Osteocyte (in vitro differentiated cells): ENCODE results near the gene GDF3. TPM values are rescaled to one million over a fixed set of nuclear protein-coding genes. Genes with fewer than 3 reads are reported as not detected.

Experiments
- DNase-seq: peaks from one replicate; pipeline ENCODE4 v3.0.0; 2021; ENCODE audit warnings: mixed read lengths; ENCODE audit not compliant: unreplicated experiment; ENCODE audit errors: extremely low spot score
- H3K27ac Mint-ChIP-seq: one replicate; pipeline ENCODE4 v1.8.0; 2021; ENCODE audit warnings: mild to moderate bottlenecking, mixed read lengths; ENCODE audit not compliant: unreplicated experiment
- H3K27me3 Mint-ChIP-seq: one replicate; pipeline ENCODE4 v1.8.0; 2021; ENCODE audit warnings: mixed read lengths; ENCODE audit not compliant: unreplicated experiment
- H3K36me3 Mint-ChIP-seq: one replicate; pipeline ENCODE4 v1.8.0; 2021; ENCODE audit warnings: mixed read lengths; ENCODE audit not compliant: unreplicated experiment
- H3K4me1 Mint-ChIP-seq: one replicate; pipeline ENCODE4 v1.8.0; 2021; ENCODE audit warnings: mixed read lengths; ENCODE audit not compliant: unreplicated experiment
- H3K4me3 Mint-ChIP-seq: one replicate; pipeline ENCODE4 v1.8.0; 2021; ENCODE audit warnings: mild to moderate bottlenecking, moderate library complexity, mixed read lengths; ENCODE audit not compliant: unreplicated experiment
- H3K9me3 Mint-ChIP-seq: one replicate; pipeline ENCODE4 v1.8.0; 2021; ENCODE audit warnings: mixed read lengths; ENCODE audit not compliant: unreplicated experiment
- CTCF ChIP-seq: fragments of 200-600 bp; sonication (generic); IDR thresholded peaks from 2 replicates; pipeline ENCODE4 v1.5.0; 2021; ENCODE audit warnings: antibody characterized with exemption, mild to moderate bottlenecking, moderate library complexity
- total RNA-seq: library from RNA; stranded (reverse); gene quantifications from 2 replicates; pipeline ENCODE4 v1.2.1, GENCODE V29; 2021

GDF3 gene
- total RNA-seq, 1 donor from 2014 or later = not detected

GRCh38 chr12:7668171-7668570 lies 27.4 kb downstream of the GDF3 start:
- no peak for TF ChIP-seq CTCF
- Mint-ChIP-seq H3K27me3 (no peaks in the 10 kb centered on the region), H3K27ac (no peak overlapping the region), H3K36me3 (no peaks in the 10 kb centered on the region), H3K4me1 (no peaks in the 10 kb centered on the region), H3K9me3 (no peaks in the 10 kb centered on the region), H3K4me3 (no peak overlapping the region)
- no peak for DNase-seq

- Mint-ChIP-seq H3K9me3 (no peaks in the 10 kb centered on the region), H3K27me3 (no peaks in the 10 kb centered on the region), H3K4me3 (no peak overlapping the region), H3K27ac (no peak overlapping the region), H3K4me1 (no peaks in the 10 kb centered on the region), H3K36me3 (no peaks in the 10 kb centered on the region)
- peak; percentile 15 for TF ChIP-seq CTCF
- no peak for DNase-seq
Measured at GRCh38 chr12:7667125-7667524, 28.4 kb downstream of the GDF3 start.

GRCh38 chr12:7666595-7666994 lies 29.0 kb downstream of the GDF3 start:
- no peak for DNase-seq
- Mint-ChIP-seq H3K4me1 (no peaks in the 10 kb centered on the region), H3K27me3 (no peaks in the 10 kb centered on the region), H3K4me3 (no peak overlapping the region), H3K9me3 (no peaks in the 10 kb centered on the region), H3K27ac (no peak overlapping the region), H3K36me3 (no peaks in the 10 kb centered on the region)
- no peak for TF ChIP-seq CTCF

GRCh38 chr12:7661741-7662140 lies 33.8 kb downstream of the GDF3 start:
- Mint-ChIP-seq H3K36me3 (no peaks in the 10 kb centered on the region), H3K9me3 (no peaks in the 10 kb centered on the region)
- no peak for TF ChIP-seq CTCF

GRCh38 chr12:7656121-7656520 lies 39.5 kb downstream of the GDF3 start:
- Mint-ChIP-seq H3K9me3 (no peaks in the 10 kb centered on the region), H3K36me3 (no peaks in the 10 kb centered on the region), H3K27me3 (peaks cover 3% of the 10 kb centered on the region), H3K4me3 (no peak overlapping the region), H3K27ac (no peak overlapping the region), H3K4me1 (no peaks in the 10 kb centered on the region)
- DNase-seq = peak; percentile 10
- TF ChIP-seq CTCF = no peak

More at GRCh38 chr12:7661741-7662140, 33.8 kb downstream of the GDF3 start:
- no peaks in the 10 kb centered on the region for H3K4me1 Mint-ChIP-seq
- H3K27me3 Mint-ChIP-seq = no peaks in the 10 kb centered on the region
- H3K4me3 Mint-ChIP-seq = no peak overlapping the region
- DNase-seq = no peak
- H3K27ac Mint-ChIP-seq = no peak overlapping the region
